Gastrocnemius medialis (tissue), 4 donors: ENCODE results near the gene LCN6. TPM values are rescaled to one million over a fixed set of nuclear protein-coding genes. Genes with fewer than 3 reads are reported as not detected.
"Not testable (repeated sequence)": the region's sequence is repeated elsewhere in the genome, so short reads cannot be mapped to it uniquely, and the experiment has no call there.

Source experiments
- ATAC-seq, 2 donors: fragments of 150-250 bp; one replicate each; pipeline ENCODE4 v1.9.1; 2016
- DNase-seq, 2 donors: peaks; one replicate each; pipeline ENCODE4 v3.0.0-alpha.2; 2019
- H3K27ac ChIP-seq, 4 donors: fragments of 200-600 bp; sonication (generic); 1 replicate in 1 of 4; 2 replicates in 3 of 4; pipeline ENCODE4 v1.5.1; 2016 to 2018; ENCODE audit warnings: mild to moderate bottlenecking in 2 of 4, moderate library complexity in 1 of 4
- H3K27me3 ChIP-seq, 3 donors: fragments of 200-600 bp; sonication (generic) in 2 of 3; 1 replicate in 1 of 3; 2 replicates in 2 of 3; pipeline versions ENCODE4 v1.5.1 to v1.6.0; 2016 to 2019; ENCODE audit warnings: mild to moderate bottlenecking in 1 of 3, moderate library complexity in 1 of 3
- H3K36me3 ChIP-seq, 2 donors: fragments of 200-600 bp; sonication (generic) in 1 of 2; one replicate each; pipeline ENCODE4 v1.5.1; 2017 to 2018
- H3K4me1 ChIP-seq, 2 donors: fragments of 200-600 bp; sonication (generic) in 1 of 2; one replicate each; pipeline ENCODE4 v1.5.1; 2016 to 2017; ENCODE audit warnings: mild to moderate bottlenecking in 2 of 2
- H3K4me3 ChIP-seq, 4 donors: fragments of 200-600 bp; sonication (generic) in 3 of 4; 1 replicate in 1 of 4; 2 replicates in 3 of 4; pipeline ENCODE4 v1.5.1; 2016 to 2019; ENCODE audit warnings: mild to moderate bottlenecking in 2 of 4
- H3K9me3 ChIP-seq, 3 donors: fragments of 200-600 bp; sonication (generic) in 2 of 3; 1 replicate in 1 of 3; 2 replicates in 2 of 3; pipeline ENCODE4 v1.5.1; 2016 to 2019
- POLR2A ChIP-seq, 2 donors: fragments of 450-650 bp; IDR thresholded peaks; one replicate each; pipeline ENCODE4 v1.6.1; 2017; ENCODE audit warnings: antibody characterized with exemption in 2 of 2, mild to moderate bottlenecking in 2 of 2, moderate library complexity in 2 of 2
- in situ Hi-C, 4 donors: fragments of 200-750 bp; cut with MboI; loops; one replicate each; pipeline versions ENCODE4 v1.15.0 to v1.8.0; 2017; ENCODE audit warnings: low sequenced_read_pairs in 4 of 4
- intact Hi-C: fragments of 100-400 bp; cut with DNase I; formaldehyde crosslinking; loops from one replicate; pipeline ENCODE4 v1.15.1; 2023; ENCODE audit warnings: low total_unique reads
- total RNA-seq, 4 donors: library from RNA; depleted of rRNA; stranded (reverse); fragments of >200 nt; gene quantifications; one replicate each; pipeline versions ENCODE4 v1.1.0 to v1.2.3, GENCODE V29; 2016
- TF ChIP-seq, protein P1 (sequence below), 5 experiments: fragments of 450-650 bp in 3 of 5; fragments of 200-600 bp in 2 of 5; sonication (generic) in 2 of 5; IDR thresholded peaks in 4 of 5; conservative IDR thresholded peaks in 1 of 5; 1 replicate in 4 of 5; 2 replicates in 1 of 5; pipeline ENCODE4 v1.5.1; 2016 to 2019; ENCODE audit warnings: antibody characterized with exemption in 5 of 5, mild to moderate bottlenecking in 3 of 5, moderate library complexity in 3 of 5

Gene LCN6
- total RNA-seq, 4 donors from 2014 or later, result 2.1 to 11.7 (median 3.7) TPM

DNA sequence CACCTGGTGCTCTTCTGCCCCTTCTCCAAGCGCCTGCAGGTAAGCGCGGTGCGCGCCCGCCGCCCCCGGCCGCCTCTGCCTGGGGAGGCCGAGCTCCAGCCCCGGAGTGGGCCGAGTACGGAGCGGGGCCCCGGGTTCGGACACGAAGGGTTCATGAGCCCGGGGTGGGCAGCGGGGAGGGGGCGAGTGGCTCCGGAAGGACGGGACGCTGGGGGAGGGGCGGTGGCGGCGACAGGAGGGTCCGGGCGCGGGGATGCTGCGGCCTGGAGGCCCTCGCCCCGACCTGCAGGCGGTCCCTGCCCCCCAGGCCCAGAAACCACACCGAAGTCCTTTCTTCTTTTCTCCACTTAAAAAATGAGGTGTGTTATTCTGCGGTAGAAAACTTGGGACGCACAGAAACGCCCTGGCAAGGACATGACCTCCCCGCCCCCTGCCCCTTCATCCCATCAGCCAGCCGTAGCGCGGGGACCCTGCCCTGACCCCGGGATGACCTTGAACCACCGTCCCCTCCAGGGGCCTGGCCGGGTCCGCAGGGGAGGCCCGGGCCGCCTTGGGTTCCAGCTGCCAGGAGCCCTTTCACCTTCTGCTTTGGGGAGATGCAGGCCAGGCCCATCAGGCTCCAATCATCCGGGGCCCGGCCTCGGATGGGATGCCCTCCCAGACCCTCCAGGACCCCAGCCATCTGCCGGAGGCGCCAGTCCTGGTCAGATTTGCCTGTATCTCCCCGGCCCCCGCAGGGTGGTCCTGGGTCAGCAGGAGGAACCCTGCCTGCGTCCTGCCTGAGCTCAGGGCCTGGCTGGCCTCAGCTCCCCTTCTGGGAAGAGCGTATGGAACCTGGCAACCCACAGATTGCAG lies 35.4 kb downstream of the LCN6 start:
- DNase-seq (no peak), ATAC-seq (no peak)
- Histone ChIP-seq H3K4me3 (peak overlapping the region; percentile 38 to 51 (median 43)), H3K27me3 (peaks cover 24 to 38% (median 36%) of the 10 kb centered on the region in 3 donors), H3K27ac (peak overlapping the region in 3 of 4 donors; percentile 60 to 81 (median 75)), H3K9me3 (no peaks in the 10 kb centered on the region), H3K4me1 (peaks cover 0 to 10% of the 10 kb centered on the region in 2 donors), H3K36me3 (no peaks in the 10 kb centered on the region)
- TF ChIP-seq, protein P1, sequence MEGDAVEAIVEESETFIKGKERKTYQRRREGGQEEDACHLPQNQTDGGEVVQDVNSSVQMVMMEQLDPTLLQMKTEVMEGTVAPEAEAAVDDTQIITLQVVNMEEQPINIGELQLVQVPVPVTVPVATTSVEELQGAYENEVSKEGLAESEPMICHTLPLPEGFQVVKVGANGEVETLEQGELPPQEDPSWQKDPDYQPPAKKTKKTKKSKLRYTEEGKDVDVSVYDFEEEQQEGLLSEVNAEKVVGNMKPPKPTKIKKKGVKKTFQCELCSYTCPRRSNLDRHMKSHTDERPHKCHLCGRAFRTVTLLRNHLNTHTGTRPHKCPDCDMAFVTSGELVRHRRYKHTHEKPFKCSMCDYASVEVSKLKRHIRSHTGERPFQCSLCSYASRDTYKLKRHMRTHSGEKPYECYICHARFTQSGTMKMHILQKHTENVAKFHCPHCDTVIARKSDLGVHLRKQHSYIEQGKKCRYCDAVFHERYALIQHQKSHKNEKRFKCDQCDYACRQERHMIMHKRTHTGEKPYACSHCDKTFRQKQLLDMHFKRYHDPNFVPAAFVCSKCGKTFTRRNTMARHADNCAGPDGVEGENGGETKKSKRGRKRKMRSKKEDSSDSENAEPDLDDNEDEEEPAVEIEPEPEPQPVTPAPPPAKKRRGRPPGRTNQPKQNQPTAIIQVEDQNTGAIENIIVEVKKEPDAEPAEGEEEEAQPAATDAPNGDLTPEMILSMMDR (IDR thresholded peaks at IDR 0.05 in 4 of 5, conservative IDR thresholded peaks at IDR 0.05 in 1 of 5), result no peak
- no peak for TF ChIP-seq POLR2A (IDR thresholded peaks at IDR 0.05)
- intact Hi-C loops, result no loop called here
- in situ Hi-C loops, result no loop called here

GRCh38 chr9:136711751-136712689 lies 36.3 kb downstream of the LCN6 start, which contains the start of gene DIPK1B:
Gene DIPK1B (plus strand): TSS chr9:136712572. CDS start chr9:136712666, 94 bp downstream.
- in situ Hi-C loops, result no loop called here
- ATAC-seq, result no peak
- TF ChIP-seq, protein P1 (IDR thresholded peaks at IDR 0.05 in 4 of 5, conservative IDR thresholded peaks at IDR 0.05 in 1 of 5), result no peak
- TF ChIP-seq POLR2A (IDR thresholded peaks at IDR 0.05), result no peak
- Histone ChIP-seq H3K4me3 (peak within 1 kb of the TSS; percentile 38 to 51 (median 43)), H3K27ac (peak within 1 kb of the TSS in 3 of 4 donors; percentile 60 to 81 (median 75)), H3K4me1 (peaks cover 0 to 10% of the 10 kb centered on the region in 2 donors), H3K9me3 (no peaks in the 10 kb centered on the region), H3K36me3 (no peaks in the 10 kb centered on the region), H3K27me3 (peaks cover 24 to 38% (median 36%) of the 10 kb centered on the region in 3 donors)
- intact Hi-C loops, result no loop called here
- no peak for DNase-seq

- Histone ChIP-seq H3K27me3 (peaks cover 24 to 38% (median 36%) of the 10 kb centered on the region in 3 donors), H3K27ac (peak overlapping the region in 1 of 4 donors; percentile 36)
- DNase-seq, ATAC-seq, in situ Hi-C loops, H3K4me3 ChIP-seq, H3K36me3 ChIP-seq, H3K4me1 ChIP-seq, H3K9me3 ChIP-seq, intact Hi-C loops: not testable (repeated sequence)
Observed at GRCh38 chr9:136711219-136711648, 37.1 kb downstream of the LCN6 start.

DNA sequence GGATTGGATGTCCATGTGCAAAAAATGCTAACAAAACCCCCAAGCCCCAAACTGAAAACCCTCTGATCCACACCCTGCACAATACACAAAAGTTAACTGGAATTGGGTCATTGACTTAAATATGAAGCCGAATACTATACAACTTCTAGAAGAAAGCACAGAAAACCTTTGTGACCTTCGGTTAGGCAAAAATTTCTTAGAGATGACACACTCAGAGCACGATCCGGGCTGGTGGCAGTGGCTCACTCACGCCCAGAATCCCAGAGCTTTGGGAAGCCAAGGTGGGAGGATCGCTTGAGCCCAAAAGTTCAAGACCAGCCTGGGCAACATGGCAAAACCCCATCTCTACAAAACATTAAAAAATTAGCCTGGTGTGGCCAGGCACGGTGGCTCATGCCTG lies 37.8 kb downstream of the LCN6 start:
- ATAC-seq, result no peak
- no peak overlapping the region for H3K27ac ChIP-seq
- DNase-seq, result no peak
- intact Hi-C loops, result no loop called here
- H3K4me3 ChIP-seq, result no peak overlapping the region
- no peaks in the 10 kb centered on the region for H3K36me3 ChIP-seq
- H3K4me1 ChIP-seq, result peaks cover 0 to 10% of the 10 kb centered on the region in 2 donors
- H3K27me3 ChIP-seq, result peaks cover 24 to 37% (median 36%) of the 10 kb centered on the region in 3 donors
- in situ Hi-C loops, result no loop called here
- TF ChIP-seq POLR2A (IDR thresholded peaks at IDR 0.05), result no peak
- H3K9me3 ChIP-seq, result no peaks in the 10 kb centered on the region

GRCh38 chr9:136709454-136710109 lies 38.7 kb downstream of the LCN6 start:
- H3K4me1 ChIP-seq, result peaks cover 0 to 5% of the 10 kb centered on the region in 2 donors
- intact Hi-C loops (no loop called here), in situ Hi-C loops (no loop called here)
- no peaks in the 10 kb centered on the region for H3K9me3 ChIP-seq
- no peak for TF ChIP-seq POLR2A (IDR thresholded peaks at IDR 0.05)
- TF ChIP-seq, protein P1 (IDR thresholded peaks at IDR 0.05 in 4 of 5, conservative IDR thresholded peaks at IDR 0.05 in 1 of 5), result no peak
- ATAC-seq (no peak), DNase-seq (no peak)
- H3K27ac ChIP-seq, result no peak overlapping the region
- H3K36me3 ChIP-seq, result no peaks in the 10 kb centered on the region
- H3K27me3 ChIP-seq, result peaks cover 19 to 29% (median 28%) of the 10 kb centered on the region in 3 donors
- no peak overlapping the region for H3K4me3 ChIP-seq
